NCI-H2029 treated with DMSO at 0.1 percent for 48 hours (cell line): Measurements from ENCODE around the gene MAPK8IP3.

Experiments used
- DNase-seq: peaks from one replicate; lab custom pipeline; 2025; lab: John Stamatoyannopoulos, UW

Gene MAPK8IP3, protein sequence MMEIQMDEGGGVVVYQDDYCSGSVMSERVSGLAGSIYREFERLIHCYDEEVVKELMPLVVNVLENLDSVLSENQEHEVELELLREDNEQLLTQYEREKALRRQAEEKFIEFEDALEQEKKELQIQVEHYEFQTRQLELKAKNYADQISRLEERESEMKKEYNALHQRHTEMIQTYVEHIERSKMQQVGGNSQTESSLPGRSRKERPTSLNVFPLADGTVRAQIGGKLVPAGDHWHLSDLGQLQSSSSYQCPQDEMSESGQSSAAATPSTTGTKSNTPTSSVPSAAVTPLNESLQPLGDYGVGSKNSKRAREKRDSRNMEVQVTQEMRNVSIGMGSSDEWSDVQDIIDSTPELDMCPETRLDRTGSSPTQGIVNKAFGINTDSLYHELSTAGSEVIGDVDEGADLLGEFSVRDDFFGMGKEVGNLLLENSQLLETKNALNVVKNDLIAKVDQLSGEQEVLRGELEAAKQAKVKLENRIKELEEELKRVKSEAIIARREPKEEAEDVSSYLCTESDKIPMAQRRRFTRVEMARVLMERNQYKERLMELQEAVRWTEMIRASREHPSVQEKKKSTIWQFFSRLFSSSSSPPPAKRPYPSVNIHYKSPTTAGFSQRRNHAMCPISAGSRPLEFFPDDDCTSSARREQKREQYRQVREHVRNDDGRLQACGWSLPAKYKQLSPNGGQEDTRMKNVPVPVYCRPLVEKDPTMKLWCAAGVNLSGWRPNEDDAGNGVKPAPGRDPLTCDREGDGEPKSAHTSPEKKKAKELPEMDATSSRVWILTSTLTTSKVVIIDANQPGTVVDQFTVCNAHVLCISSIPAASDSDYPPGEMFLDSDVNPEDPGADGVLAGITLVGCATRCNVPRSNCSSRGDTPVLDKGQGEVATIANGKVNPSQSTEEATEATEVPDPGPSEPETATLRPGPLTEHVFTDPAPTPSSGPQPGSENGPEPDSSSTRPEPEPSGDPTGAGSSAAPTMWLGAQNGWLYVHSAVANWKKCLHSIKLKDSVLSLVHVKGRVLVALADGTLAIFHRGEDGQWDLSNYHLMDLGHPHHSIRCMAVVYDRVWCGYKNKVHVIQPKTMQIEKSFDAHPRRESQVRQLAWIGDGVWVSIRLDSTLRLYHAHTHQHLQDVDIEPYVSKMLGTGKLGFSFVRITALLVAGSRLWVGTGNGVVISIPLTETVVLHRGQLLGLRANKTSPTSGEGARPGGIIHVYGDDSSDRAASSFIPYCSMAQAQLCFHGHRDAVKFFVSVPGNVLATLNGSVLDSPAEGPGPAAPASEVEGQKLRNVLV (N-terminal part only)

DNA sequence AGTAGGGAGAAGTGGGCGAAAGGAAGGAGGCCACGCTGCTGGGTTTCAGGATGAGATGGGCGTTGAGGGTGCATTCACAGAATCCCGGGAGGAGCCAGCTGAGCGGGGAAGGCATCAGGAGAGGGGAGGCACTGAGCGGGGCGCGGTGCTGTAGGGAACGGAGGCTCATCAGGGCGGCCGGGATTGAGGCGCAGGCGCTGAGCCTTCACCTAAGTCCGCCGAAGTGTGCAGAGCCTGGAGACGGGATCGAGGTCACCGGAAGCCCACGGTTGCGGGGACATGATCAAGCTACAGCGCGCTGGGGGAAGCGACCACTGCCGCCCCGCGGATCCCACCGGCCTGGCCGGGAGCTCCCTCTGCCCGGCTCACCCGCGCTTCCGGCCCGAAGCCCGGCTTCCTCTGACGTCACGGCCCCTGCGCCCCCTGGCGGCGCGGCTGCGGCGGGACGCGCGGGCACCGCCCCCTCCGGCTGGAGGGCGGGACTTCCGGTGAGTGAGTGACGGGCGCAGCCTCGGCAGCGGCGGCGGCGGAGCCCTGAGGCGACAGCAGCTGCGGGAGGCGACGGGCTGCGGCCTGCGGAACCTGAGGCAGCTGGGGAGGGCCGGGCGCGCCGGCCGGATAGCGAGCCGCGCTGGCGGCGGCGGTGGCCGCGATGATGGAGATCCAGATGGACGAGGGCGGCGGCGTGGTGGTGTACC lies at the start of gene MAPK8IP3:
Gene MAPK8IP3 (plus strand): TSS at position 508 of the 698 bp plus-strand sequence. CDS start 145 bp downstream, at position 653.
- peak; percentile 50 for DNase-seq

DNA sequence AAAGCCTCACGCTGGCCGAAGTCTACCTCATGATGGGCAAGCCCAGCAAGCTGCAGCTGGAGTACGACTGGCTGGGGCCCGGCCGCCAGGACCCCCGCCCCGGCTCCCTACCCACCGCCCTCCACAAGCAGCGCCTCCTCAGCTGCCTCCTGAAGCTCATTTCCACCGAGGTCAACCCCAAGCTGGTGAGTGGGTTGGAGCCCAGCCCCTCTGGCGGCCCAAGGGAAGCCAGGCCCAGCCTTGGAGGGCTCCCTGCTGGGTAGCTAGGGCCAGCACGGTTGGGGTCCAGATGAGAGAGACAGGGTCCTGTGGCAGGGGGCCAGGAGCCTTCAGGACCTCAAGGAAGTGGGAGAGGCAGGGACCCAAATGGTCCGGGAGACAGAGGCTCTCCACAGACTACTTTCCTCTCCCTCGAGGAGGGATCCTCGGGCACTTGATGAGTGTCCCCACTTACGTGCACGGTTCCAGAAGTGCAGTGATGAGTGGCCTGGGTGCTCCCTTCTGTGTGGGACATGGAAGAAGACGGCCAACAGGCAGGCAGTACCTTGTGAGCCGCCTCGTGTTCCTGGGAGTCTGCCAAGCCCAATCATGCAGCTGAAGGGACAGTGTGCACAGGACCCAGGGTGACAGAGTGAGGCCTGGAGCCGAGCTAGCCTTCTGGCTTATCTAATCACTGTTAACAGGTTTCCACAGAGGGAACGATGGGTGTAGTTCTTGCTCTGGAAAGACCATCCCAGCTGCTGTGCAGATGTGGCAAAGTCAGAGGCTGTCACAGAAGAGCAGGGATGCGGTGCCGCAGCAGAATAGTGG lies 49.0 kb upstream of the MAPK8IP3 start:
- no peak for DNase-seq

DNA sequence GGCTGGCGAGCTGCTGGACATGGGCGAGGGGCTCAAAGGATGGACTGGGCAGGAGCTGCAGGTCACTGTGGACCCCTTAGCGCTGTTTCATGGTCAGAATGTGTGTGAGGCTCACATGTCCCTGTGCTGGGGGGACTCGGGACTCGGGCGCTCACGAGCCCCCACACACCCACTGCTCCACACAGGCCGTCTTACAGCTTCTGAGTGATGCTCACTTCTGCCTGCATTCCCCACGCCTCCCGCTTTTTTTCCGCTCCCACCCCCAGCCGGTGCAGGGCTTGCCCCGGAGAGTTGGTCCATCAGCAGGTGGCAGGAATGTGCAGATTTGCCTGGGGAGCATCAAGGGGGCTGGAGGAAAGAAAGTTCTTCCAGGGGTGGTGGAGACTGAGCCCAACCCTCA lies 48.2 kb upstream of the MAPK8IP3 start:
- no peak for DNase-seq

DNA sequence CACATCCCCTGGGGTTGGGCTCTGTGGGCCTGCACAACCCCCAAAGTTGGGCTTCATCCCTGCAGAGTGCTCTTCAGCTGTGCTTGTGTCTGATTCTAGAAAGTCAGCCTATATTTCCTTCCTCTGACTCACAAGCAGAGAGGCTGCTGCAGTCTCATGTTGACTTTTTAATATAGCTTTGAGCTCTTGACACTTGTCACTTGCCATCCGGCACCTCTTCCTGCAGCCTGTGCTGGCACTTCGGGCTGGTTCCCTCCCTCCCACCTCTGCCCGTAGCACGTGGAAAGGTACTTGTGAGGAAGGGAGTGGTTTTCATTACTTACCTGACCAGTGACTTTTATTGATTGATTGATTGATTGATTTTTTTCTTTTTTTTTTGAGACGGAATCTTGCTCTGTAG lies 47.0 kb upstream of the MAPK8IP3 start:
- DNase-seq = no peak

DNA sequence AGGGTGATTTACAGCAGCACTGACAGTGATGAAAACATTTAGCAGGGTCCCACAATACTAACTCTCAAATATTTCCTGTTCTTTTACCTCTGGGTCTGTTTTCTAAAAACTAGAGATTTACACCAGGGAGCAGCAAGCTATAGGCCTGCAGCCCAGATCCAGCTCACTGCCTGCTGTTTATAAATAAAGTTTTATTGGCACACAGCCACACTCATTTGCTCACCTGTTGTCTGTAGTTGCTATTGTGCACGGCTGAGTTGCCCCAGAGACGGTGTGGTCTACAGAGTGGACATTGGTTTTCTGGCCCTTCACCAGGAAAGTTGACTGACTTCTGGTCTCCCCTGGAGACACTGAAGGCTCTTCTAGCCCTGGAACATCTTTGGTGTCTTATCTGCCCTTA lies 44.2 kb upstream of the MAPK8IP3 start:
- no peak for DNase-seq

DNA sequence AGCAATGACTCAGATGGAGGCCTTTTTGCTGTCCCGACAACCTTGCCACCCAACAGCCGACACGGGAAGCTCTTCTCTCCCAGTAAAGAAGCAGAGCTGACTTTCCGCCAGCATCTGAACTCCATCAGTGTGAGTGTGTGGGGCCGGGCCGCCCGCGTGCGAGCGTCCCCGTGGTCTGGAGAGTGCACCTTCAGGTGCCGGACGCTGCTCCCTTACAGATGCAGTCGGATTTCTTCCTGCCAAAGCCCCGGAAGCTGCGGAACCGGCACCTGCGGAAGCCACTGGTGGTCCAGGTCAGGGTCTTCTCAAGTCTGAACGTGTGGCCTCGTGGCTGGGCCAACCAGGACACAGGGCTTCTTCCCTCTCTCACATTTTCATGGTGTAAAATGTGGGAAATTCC lies 43.5 kb upstream of the MAPK8IP3 start:
- no peak for DNase-seq

DNA sequence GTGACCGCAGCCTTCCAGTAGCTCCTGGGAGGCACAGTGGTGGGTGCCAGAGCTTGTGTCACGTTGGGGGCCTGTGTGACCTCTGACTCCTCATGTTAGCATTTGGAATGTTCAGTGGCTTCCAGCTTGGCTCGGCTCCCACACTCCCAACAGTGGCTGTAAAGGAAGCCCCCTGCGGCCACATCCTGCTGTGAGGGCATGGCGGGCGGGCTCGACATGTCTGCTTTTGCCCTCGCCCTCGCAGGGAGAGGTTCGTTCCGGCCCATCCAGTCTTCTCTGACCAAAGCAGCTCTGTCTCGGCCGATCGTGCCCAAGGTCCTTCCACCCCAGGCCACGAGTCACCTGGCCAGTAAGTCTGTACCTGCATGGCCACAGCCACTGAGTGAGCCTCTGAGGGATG lies 40.2 kb upstream of the MAPK8IP3 start:
- DNase-seq = no peak

DNA sequence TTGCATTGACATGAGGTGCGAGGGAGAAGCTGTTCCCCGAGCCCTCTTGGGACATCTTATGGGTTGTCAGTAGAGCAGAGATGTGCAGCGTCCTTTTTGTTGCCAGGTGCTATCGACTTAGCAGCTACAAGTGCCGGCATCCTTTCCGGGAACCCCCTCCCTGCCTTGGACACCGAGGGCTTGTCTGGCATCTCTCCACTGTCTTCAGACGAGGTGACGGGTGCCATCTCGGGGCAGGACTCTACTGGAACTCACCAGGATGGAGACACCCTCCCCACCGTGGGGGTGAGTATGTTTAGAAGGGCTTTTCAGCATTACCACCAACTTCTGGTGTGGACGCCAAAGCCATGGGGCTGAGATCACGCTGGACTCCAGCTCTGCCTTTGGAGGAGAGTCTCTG lies 39.7 kb upstream of the MAPK8IP3 start:
- DNase-seq = no peak

DNA sequence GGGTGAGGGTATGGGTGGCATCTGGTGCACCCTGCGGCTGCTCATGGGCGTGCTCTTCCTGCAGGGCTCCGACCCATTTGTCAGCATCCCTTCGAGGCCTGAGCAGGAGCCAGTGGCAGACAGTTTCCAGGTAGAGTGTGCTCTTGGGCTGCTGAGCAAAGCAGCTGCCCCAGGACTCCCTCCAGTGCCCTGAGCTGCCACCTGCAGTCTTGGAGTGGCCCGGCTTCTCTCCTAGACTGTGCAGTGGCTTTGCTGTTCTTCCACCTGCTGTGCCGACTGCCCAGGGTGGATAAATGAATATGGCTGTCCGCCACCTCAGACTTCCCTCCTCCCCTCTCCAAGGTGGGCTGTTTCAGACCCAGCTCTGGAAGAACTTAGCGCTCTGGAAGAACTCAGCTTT lies 38.7 kb upstream of the MAPK8IP3 start:
- DNase-seq = no peak

DNA sequence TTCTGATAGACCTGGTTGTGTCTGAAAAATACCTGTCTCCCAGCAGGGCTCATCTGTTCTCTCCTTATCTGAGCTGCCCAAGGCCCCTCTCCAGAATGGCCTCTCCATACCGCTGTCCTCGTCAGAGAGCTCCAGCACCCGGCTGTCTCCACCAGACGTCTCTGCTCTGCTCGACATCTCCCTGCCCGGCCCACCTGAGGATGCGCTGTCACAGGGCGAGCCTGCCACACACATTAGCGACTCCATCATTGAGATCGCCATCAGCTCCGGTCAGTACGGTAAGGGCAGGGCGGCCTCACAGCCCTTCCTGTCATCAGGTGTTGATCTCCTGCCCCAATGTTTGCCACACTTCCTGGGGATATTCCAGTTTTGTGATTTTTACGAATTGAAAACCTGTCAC lies 38.1 kb upstream of the MAPK8IP3 start:
- DNase-seq = no peak

DNA sequence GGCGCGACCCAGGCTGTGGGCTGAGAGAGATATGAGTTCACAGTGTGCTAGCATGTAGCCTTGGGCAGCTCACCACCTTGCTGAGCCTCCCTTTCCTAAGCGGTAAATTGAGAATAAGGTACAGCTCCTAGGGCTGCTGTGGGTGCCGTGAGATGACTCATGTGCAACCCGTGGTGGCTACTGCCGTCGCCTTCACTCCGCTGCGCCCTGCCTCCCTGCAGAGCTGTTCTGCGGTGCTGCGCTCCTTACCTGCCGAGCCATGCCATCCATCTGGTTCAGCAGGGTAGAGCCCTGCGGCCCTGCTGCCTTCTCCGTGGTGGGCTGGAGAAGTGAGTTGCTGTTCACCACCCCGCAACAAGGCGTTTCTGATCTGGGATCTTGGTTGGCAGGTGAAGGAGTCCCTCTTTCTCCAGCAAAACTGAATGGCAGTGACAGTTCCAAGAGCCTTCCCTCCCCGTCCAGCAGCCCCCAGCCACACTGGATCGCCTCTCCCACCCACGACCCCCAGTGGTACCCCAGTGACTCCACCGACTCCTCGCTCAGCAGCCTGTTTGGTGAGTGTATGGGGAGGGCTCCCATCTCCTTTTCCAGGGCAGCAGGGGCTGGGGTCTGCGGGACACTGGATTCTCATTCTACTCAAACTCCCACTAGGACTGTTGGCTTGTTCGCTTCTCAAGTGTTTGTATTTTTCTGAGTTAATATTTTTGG lies 37.2 kb upstream of the MAPK8IP3 start:
- no peak for DNase-seq

DNA sequence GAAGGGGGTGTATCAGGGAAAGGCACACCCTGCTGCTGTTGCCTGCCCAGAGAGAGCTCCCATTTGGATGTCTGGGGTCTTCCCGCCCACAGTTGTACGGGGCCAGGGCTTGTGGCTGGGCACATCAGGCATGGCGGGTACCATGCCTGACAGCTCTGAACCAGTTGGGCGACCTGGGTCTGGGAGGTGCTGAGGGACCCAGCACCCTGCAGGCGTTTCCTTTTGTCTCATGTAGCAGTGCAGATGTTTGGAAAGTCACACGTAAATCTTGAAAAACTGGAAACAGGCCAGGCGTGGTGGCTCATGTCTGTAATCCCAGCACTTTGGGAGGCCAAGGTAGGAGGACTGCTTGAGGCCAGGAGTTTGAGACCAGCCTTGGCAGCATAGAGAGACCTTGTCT lies 36.3 kb upstream of the MAPK8IP3 start:
- DNase-seq = no peak

DNA sequence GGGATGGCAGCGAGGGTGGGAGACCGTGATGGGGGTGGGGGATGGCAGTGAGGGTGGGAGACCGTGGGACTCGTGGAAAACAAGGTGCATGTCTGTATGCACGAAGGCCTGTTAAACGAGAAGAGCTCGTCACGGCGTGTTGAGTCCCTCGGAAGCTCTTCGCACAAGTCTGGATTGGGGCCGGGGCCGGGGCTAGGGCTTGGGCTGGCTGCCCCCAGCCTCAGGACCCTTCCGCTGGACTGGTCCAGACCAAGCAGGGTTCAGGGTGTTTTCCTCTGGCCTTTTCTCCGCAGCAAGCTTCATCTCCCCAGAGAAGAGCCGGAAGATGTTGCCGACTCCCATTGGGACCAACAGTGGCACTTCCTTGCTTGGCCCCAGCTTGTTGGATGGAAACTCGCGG lies 35.6 kb upstream of the MAPK8IP3 start:
- no peak for DNase-seq

DNA sequence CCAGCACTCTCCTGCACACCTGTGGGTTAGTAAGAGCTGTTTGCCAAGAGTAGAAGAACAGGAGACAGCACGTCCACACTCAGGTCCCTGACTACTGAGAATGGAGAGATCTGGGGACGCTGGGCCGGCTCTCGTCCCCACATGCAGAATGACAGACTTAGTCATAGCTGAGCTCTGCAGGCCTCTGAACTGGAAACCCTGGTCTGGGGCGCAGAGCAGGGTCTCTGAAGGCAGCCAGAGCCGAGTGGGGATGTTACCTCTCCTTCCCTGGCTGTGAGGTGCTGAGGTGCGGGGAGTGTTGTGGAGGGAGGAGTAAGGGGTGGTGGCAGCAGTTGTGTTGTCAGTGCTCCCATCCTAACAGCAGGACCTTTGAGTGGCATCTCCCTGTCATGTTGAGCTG lies 35.1 kb upstream of the MAPK8IP3 start:
- DNase-seq = no peak

DNA sequence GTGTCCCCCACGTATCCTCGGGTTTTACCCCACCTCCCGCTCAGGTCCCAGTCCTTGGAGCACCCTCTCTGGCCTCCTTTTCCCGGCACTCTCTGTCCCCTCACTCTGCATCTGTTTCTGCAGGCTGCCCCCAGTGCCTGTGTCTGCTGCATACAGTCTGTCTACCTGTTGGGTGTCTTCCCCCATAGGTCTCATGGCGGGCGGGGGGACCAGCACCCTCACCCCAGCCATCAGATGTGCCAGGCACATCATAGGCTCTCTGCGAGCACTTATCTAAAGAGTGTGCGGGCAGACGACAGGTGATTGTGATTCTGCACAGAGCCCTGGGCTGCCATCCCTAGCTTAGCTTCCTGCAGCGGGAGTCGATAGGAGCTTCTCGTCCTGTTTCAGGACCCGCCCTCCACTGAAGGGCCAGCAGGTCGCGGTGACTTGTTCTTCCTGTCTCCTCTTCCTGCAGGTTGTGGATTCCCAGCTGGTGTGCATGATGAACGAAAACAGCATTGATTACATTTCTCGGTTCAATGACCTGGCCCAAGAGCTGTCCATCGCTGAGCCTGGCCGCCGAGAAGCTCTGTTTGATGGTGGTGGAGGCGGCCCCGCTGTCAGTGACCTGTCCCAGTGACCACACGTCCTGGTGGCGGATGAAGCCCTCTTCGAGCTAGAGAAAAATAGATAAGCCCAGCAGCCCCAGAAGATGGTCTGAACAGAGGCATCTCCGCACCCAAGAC lies 32.4 kb upstream of the MAPK8IP3 start:
- no peak for DNase-seq

DNA sequence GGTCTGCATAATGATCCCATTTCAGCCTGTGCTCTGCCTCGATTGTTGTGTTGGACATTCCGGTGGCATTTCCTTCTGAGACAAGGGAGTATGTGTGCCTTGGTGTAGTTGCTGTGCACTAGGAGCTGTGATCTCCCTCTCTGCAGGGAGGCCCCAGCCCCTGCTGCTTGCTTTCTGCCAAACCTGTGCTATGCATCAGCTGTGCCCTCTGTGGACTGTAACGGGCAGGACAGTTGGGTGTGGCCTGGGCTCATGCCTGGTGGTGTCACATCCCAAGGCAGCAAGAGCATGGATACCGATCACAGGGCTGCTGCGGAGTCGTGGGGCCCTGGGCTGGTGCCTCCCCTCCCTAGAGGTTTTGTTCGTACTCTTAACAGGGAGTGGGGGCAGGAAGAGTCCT lies 31.7 kb upstream of the MAPK8IP3 start:
- no peak for DNase-seq

DNA sequence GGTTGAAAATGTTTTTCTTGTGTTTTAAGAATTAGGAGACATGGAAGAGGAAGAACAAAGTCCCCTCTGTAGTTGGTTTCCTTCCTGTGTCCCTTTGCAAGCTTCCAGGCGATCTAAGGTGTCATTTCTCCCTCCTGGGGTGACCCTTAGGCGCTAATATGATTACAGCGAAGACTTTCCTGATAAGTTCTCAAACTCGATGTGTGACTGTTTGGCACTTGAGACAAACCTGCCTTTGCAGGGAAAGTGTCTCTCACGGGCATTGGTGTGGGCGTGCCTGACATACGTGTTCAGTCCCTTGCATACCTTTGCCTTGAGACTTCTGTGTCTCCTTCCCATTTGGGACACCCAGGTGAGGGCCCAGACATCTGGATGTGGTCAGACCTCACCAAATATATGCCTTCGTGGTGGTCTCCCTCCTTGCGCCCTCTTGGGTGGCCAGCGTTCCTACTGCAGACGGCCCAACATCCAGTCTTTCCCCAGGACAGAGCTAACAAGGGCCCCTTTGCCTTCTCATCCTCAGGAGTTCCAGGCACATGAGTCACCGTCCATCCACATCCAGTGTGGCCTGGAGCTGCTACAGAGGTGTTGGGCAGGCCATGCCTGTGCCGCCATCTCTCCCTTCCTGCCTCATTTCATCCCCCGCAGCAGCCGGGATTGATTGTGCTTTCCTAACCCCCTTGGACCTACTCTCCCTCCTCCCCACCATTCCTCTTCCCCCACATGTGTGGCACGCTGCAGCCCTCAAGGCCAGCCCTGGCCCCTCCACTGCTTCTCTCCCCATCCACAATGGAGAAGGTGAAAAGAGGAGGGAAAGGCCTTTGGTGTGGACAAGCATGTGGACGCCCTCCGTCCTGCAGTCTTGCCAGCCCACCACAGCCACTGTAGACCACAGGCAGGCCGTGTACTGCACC lies 31.0 kb upstream of the MAPK8IP3 start:
- no peak for DNase-seq

DNA sequence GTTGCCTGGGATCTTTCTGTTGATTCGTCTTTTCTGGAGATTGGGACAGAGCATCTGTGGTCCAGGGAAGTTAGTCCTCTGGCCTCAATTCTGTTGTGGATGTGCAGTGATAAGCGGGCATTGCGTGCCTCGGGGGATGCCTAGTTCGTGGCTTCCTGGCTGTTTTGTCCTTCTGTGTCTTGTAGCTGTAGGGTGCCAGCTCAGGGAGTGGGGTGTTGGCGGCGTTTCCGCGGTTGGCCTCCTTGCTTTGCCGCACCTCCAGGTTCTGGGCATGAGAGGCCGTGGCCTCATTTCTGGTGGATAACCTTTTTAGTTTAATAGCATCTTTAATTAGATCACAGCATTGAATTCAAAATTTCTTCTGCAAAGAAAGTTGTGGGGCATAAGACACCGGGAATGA lies 29.3 kb upstream of the MAPK8IP3 start:
- no peak for DNase-seq
